Neural cell (in vitro differentiated cells): ENCODE data around the gene TAF10.

Experiments
- CTCF ChIP-seq: fragments of 450-650 bp; IDR thresholded peaks from 2 replicates; pipeline ENCODE4 v1.5.1; 2014; ENCODE audit warnings: antibody characterized with exemption, mild to moderate bottlenecking, moderate library complexity; ENCODE audit not compliant: poor library complexity, severe bottlenecking
- EZH2 ChIP-seq: fragments of 200-600, 300-800 bp; shearing (Covaris generic), sonication (generic); IDR thresholded peaks from 2 replicates; pipeline ENCODE4 v1.6.1; 2014; ENCODE audit warnings: antibody characterized with exemption, low read length, borderline replicate concordance, mild to moderate bottlenecking; ENCODE audit not compliant: insufficient read depth, poor library complexity, severe bottlenecking
- MXI1 ChIP-seq: fragments of 450-650 bp; conservative IDR thresholded peaks from 2 replicates; pipeline ENCODE4 v1.6.1; 2014; ENCODE audit warnings: antibody characterized with exemption, mild to moderate bottlenecking; ENCODE audit not compliant: poor library complexity, severe bottlenecking
- POLR2AphosphoS5 ChIP-seq: IDR thresholded peaks from 2 replicates; pipeline ENCODE4 v1.6.1; 2012

GRCh38 chr11:6629573-6629891 lies 17.5 kb upstream of the TAF10 start:
- TF ChIP-seq CTCF (no peak), EZH2 (no peak), POLR2AphosphoS5 (no peak), MXI1 (no peak)
